GM12874 (cell line): Measurements from ENCODE around the gene ROR1.

Source experiments
- TF ChIP-seq, protein P1 (sequence below): IDR thresholded peaks from 2 replicates; pipeline ENCODE4 v1.5.1; 2011; ENCODE audit warnings: low read depth, mild to moderate bottlenecking, control low read depth, low read length, moderate library complexity; ENCODE audit not compliant: insufficient read depth

ROR1 gene

DNA sequence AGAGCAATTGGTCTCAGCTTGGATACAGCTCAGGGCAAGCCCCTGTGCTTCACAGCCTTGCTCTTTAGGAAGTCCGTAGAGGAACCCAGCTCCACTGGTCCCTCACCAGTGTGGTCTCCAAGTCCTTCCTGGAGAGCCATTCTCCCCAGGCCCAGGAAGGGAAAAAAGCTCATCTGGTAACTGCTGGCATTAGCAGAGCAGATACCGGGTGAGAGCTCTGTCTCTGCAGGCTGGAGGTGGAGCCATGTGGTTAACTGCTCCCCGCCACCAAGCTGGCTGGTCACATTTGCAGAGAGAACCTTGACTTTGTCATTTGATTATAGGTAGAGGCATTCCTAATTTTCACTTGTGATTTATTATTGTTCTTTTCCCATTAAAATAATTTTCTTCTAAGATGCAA lies 169.6 kb downstream of the ROR1 start:
- TF ChIP-seq, protein P1, sequence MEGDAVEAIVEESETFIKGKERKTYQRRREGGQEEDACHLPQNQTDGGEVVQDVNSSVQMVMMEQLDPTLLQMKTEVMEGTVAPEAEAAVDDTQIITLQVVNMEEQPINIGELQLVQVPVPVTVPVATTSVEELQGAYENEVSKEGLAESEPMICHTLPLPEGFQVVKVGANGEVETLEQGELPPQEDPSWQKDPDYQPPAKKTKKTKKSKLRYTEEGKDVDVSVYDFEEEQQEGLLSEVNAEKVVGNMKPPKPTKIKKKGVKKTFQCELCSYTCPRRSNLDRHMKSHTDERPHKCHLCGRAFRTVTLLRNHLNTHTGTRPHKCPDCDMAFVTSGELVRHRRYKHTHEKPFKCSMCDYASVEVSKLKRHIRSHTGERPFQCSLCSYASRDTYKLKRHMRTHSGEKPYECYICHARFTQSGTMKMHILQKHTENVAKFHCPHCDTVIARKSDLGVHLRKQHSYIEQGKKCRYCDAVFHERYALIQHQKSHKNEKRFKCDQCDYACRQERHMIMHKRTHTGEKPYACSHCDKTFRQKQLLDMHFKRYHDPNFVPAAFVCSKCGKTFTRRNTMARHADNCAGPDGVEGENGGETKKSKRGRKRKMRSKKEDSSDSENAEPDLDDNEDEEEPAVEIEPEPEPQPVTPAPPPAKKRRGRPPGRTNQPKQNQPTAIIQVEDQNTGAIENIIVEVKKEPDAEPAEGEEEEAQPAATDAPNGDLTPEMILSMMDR, result no peak

DNA sequence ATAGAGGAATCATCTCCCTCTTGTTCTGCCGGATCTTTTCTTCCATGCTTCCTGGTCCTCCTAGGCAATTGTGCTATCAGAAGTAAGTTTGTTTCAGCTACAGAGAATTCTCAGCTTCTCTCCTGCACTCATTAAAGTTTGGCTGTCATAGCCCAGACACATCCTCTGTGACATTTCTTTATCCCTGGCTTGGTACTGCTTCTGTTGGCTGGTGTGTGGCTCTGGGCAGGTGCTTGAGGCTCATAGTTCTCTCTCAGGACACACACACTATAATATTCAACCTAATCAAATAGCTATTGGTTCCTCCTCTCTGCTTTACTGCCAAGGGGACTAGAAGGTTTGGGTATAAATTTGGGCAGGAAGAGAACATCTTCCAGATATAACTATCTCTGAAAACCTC lies 172.1 kb downstream of the ROR1 start:
- TF ChIP-seq, protein P1, result no peak

DNA sequence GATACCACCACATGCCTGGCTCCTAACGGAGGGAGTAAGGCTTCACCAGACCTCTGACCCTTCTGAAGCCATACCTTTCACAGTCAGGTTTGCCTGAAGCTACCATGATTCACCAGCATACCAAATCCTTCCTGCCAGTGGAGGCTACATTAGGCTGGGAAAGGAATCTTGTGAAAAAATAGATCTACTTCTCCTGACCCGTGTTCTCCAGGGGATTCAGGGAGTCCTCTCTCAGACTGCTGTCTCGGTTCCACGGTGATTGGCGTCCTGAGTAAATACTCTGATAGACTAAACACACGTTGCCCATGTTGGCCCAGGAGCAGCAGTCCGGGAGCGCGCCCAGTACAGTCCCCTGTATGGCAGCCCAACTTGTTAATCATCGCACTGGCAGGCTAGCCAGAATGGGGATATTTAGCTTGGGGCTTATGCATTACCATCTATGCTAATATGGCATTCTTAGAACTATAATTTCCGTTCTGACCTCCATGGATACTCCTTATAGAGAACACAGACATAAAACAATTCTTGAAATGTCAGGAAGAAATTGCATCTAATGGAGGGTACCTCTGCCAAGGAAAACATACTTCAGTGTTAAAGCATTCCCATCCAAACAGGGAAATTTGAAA lies 173.2 kb downstream of the ROR1 start:
- TF ChIP-seq, protein P1, result no peak

DNA sequence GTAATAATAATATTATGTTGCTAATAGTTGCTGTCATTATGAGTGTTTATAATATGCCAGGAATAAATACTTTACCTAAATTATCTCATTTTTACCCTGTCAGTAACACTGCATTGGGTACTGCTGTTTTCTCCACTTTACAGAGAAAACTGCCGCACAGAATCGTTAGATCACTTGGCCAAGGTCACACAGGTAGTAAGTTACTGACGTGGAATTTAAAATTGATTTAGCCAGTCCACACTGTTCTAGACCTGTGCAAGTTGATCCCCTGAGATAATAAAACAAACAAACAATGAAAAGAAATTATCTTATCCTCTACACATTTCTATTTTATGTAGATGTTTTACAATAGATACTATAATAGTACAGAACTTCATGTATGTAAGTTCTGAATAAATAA lies 174.1 kb downstream of the ROR1 start:
- TF ChIP-seq, protein P1, result no peak

DNA sequence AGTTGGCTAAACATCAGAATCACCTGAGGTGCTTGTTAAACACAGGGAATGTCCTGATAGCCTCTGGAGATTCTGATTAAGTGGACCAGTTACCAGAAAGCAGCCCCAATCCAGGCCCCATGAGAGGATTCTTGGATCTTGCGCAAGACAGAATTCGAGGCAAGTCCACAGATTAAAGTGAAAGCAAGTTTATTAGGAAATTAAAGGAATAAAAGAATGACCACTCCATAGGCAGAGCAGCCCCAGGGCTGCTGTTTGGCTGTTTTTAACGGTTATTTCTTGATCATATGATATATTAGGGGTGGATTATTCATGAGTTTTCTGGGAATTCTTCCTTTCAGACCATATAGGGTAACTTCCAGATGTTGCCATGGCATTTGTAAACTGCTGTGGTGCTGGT lies 176.2 kb downstream of the ROR1 start:
- TF ChIP-seq, protein P1, result no peak

DNA sequence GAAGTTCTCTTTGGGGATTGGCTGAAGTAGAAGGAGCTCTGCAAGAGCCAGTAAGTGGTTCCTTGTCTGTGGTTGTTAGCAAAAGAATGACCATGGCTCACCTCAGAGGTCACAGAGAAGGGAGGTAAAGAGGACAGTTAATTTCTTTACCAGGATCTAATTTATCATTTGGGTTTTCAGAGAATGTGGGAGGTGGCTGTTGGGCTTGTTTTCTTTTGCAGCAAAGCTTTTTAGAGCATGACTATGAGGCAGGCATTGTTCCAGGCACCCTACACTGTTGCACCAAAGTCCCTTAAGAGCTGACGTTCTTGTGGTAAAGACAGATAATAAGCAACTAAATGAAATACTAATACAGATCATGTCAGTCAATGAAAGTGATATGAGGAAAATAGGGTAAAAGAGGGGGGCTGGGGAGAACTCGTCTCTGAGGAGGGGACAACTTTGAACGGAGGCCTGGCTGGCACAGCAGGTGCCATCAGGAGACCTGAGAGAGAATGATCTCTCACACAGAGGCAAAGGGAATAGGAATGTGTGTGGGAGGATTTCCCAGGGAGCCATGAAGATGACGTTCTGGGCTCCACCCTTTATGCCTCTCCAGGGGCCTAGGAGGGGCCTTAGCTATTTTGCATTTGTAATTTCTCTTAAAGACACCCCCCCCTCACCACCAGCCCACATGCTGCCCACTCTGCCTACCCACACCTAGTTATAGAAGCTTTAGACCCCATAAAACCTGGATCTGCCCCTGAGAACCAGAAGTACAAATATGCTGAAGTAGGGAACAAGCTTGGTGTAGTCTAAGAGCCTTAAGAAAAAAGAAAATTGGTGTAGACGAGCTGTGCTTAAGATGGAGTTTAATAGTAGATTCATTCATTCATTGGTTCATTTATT lies 177.5 kb downstream of the ROR1 start:
- TF ChIP-seq, protein P1, result no peak

DNA sequence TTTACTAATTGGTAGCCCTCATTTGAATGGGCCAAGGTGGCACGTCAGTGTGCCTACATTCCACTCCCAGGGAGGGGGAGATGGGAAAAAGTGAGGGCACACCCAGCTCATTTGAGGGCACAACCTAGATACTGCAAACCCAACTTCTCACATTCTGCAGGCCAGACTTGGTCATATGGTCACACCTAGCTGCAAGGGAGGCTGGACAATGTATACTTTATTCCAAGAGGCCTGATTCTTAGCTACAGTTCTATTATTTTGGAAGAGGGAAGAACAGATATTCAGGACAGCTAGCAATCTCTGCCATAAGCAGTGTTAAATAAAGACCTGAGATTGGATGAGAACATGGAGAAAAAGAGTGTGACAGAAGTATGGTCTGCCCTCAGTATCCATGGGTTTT lies 180.4 kb downstream of the ROR1 start:
- TF ChIP-seq, protein P1, result no peak
